Thyroid gland (tissue), 4 donors: Measurements from ENCODE around the gene PHGDH.

ENCODE experiments used
- CTCF ChIP-seq, 6 experiments: fragments of 200-600 bp in 3 of 6; fragments of 450-650 bp in 3 of 6; sonication (generic) in 3 of 6; IDR thresholded peaks; one replicate each; pipeline ENCODE4 v1.5.1; 2016 to 2019; ENCODE audit warnings: antibody characterized with exemption in 6 of 6, mild to moderate bottlenecking in 2 of 6, inconsistent platforms in 1 of 6, moderate library complexity in 1 of 6
- POLR2A ChIP-seq, 2 donors: fragments of 450-650 bp; IDR thresholded peaks; one replicate each; pipeline ENCODE4 v1.6.1; 2017; ENCODE audit warnings: antibody characterized with exemption in 2 of 2, mild to moderate bottlenecking in 2 of 2, moderate library complexity in 1 of 2

GRCh38 chr1:119747451-119747850 lies 35.7 kb downstream of the PHGDH start:
- TF ChIP-seq CTCF (IDR thresholded peaks at IDR 0.05) (no peak), POLR2A (IDR thresholded peaks at IDR 0.05) (no peak)
